ENCODE data around the gene TRA2B.

Gene TRA2B

DNA sequence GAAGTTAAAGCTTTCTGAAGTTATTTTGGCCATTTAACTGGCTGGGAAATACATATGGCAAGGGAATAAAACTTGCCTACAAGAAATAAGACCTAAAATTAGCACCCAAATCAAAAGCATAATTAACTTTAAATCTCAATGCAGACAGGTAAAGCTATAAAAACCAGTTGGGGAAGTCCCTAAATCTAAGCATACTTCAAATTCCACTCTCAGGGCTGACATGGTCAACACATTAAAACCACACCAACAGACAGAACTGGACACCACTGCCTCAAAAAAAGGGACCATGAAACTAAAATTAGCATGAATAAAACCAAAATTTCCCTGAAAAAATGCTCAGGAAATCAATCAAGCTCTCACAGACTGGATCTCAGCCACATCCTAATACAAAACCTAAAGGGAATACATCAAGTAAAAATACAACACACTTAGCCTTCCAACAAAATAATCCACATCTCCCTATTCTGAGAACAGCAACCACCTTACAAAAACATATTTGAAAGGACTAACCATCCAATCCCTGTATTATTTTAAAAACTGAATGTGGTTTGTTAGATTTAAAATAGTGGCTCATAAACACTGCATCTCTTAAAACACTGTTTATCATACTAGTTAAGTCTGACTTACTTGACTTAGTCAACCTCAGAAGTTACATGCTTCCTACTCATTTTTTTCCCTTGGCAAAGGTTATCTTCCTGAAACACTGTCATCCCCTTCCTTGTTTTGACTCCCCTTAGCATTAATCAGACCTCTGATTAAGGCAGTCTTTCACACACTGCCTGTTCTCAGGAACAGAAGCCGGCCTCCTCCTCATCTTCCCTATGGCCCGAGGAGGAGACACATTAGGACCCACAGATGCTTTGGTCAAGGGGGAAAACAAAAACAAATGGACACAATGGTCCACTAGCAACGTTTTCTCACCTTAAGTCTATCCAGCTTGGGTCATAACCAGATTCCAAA is 8.3 kb downstream of the TRA2B start:
- H3K4me3 ChIP-seq (ENCODE audit: low read depth, low read length) = peak overlapping the region; percentile 98
- no peak for DNase-seq (ENCODE audit: low read depth)
- TF ChIP-seq, protein P1, sequence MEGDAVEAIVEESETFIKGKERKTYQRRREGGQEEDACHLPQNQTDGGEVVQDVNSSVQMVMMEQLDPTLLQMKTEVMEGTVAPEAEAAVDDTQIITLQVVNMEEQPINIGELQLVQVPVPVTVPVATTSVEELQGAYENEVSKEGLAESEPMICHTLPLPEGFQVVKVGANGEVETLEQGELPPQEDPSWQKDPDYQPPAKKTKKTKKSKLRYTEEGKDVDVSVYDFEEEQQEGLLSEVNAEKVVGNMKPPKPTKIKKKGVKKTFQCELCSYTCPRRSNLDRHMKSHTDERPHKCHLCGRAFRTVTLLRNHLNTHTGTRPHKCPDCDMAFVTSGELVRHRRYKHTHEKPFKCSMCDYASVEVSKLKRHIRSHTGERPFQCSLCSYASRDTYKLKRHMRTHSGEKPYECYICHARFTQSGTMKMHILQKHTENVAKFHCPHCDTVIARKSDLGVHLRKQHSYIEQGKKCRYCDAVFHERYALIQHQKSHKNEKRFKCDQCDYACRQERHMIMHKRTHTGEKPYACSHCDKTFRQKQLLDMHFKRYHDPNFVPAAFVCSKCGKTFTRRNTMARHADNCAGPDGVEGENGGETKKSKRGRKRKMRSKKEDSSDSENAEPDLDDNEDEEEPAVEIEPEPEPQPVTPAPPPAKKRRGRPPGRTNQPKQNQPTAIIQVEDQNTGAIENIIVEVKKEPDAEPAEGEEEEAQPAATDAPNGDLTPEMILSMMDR (IDR thresholded peaks at IDR 0.05; ENCODE audit: insufficient read depth, low read depth, low read length, missing control alignments) = no peak

DNA sequence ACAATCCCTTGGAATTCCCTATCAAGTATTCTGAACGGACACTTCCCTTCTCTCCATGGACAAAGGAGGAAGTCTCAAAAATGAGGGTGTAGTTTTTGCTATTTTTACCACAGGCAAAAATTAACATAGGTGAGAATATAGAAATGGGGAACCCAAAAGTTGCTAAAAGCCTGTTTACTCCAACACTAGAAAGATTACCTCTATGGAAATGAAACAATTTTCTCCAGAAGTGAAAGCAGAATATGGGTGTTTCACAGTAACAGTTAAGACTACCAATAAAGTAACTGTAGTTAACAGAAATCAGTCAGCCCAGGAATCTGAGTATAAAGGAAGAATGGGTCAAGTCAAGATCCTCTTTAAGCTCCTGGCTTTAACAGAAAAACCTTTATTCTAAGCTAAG is 9.3 kb downstream of the TRA2B start:
- DNase-seq (ENCODE audit: low read depth) = no peak
- TF ChIP-seq, protein P1 (IDR thresholded peaks at IDR 0.05; ENCODE audit: insufficient read depth, low read depth, low read length, missing control alignments) = no peak
- peak overlapping the region; percentile 98; the same call in 1 of the 2 replicates for H3K4me3 ChIP-seq (ENCODE audit: low read depth, low read length)

DNA sequence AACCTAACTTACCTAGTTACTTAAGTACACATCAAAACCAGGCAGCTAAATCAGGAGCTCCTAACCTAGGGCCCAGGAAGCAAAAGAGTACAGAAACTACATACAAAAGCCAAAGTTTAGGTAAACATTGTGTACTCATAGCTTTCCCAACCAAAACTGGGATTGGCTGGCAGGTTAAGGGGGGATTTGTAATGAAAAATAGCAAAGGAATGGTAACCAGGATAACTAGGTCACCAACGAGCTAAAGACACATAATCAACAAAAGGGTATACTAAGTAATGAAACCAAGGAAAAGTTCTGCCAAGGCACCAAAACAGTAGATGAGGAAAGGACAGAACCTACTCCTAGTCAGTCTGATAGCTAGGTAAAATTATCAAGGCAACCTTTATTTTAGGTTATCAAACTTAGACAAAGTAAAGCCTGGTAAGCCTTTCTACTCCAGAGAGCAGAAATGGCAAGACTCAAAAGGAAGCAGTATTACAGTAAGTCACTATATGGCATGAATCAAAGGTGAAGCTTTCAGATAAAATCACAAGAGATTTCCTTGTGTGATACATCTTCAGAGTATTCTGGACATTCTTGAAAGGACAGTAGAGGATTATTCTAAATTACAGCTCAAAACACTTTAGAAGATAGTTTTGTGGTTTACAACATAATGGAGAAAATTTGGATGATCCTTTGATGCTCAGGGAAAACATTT is 10.2 kb downstream of the TRA2B start:
- DNase-seq (ENCODE audit: low read depth) = no peak
- H3K4me3 ChIP-seq (ENCODE audit: low read depth, low read length) = no peak overlapping the region
- TF ChIP-seq, protein P1 (IDR thresholded peaks at IDR 0.05; ENCODE audit: insufficient read depth, low read depth, low read length, missing control alignments) = no peak

DNA sequence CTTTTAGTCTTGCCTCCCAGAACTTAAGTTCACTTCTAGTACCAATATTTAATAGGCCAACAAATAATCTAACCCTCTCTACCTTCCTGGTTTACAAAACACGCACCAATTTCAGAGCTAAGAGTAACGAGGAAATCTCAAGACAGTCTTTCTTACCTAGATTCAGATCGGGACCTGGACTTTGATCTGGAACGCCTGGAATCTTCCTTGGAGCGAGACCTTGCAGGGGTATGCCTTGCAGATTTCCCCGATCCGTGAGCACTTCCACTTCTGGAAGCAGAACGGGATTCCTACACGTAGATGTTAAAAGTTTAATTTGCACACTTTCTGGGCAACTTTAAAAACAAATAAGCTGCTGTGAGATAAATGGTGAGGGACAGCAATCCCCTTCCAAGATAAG is 11.4 kb downstream of the TRA2B start:
- no peak overlapping the region for H3K4me3 ChIP-seq (ENCODE audit: low read depth, low read length)
- DNase-seq (ENCODE audit: low read depth) = no peak
- TF ChIP-seq, protein P1 (IDR thresholded peaks at IDR 0.05; ENCODE audit: insufficient read depth, low read depth, low read length, missing control alignments) = no peak

DNA sequence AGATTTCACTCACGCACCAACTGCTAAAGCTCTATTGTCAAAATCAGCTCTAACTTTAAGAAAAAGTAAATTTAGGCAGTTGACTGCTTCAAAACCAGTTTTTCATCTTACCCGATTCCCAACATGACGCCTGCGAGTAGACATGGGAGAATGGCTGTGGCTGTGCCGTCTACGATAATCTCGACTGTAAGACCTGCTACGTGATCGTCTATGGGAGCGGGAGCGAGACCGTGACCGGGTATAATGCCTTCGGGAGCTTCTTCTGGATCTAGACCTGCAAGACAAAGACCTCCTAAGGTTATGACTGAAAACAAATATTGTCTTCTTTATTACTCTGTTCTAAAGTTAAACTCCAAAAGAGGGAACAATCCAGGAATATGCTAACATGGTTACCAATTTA is 12.5 kb downstream of the TRA2B start:
- TF ChIP-seq, protein P1 (IDR thresholded peaks at IDR 0.05; ENCODE audit: insufficient read depth, low read depth, low read length, missing control alignments) = no peak
- no peak for DNase-seq (ENCODE audit: low read depth)
- H3K4me3 ChIP-seq (ENCODE audit: low read depth, low read length) = no peak overlapping the region

DNA sequence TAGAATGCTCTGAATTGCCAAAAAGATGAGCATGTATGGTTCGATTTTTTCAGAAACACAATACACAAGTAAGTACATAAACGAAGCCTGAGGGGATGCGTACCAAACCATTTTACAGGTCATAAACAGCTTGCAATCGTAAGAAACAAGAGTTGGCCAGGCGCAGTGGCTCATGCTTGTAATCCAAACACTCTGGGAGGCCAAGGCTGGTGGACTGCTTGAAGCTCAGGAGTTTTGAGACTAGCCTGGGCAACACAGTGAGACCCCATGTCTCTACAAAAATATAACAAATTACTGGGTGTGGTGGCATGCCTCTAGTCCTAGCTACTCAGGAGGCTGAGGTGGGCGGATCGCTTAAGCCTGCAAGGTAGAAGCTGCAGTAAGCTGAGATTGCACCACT is 13.4 kb downstream of the TRA2B start:
- TF ChIP-seq, protein P1 (IDR thresholded peaks at IDR 0.05; ENCODE audit: insufficient read depth, low read depth, low read length, missing control alignments) = no peak
- no peak for DNase-seq (ENCODE audit: low read depth)
- no peak overlapping the region for H3K4me3 ChIP-seq (ENCODE audit: low read depth, low read length)
